Hepatocyte (in vitro differentiated cells): ENCODE data around the gene UGT8.
"Not testable (repeated sequence)": the region's sequence is repeated elsewhere in the genome, so short reads cannot be mapped to it uniquely, and the experiment has no call there.

Source experiments
- CTCF ChIP-seq: fragments of 200-600 bp; sonication (generic); IDR thresholded peaks from 2 replicates; pipeline ENCODE4 v1.5.1; 2016; ENCODE audit warnings: antibody characterized with exemption, mild to moderate bottlenecking; ENCODE audit not compliant: poor library complexity
- EZH2phosphoT487 ChIP-seq: fragments of 200-600 bp; sonication (generic); IDR thresholded peaks from one replicate; pipeline ENCODE4 v1.6.1; 2018; ENCODE audit warnings: antibody characterized with exemption, mild to moderate bottlenecking, low read depth, moderate library complexity; ENCODE audit not compliant: unreplicated experiment, severe bottlenecking

GRCh38 chr4:114616036-114616435 lies 17.4 kb downstream of the UGT8 start:
- TF ChIP-seq CTCF, EZH2phosphoT487: not testable (repeated sequence)
